ENCODE measurements around the gene TJP2.

The TJP2 gene

GRCh38 chr9:69252436-69252835 lies 78.4 kb downstream of the TJP2 start:
- no peak overlapping the region for H3K27ac ChIP-seq
- TF ChIP-seq ZFX (IDR thresholded peaks at IDR 0.05): no peak
- no peak for TF ChIP-seq CTCF (conservative IDR thresholded peaks at IDR 0.05)

GRCh38 chr9:69253057-69253456 lies 79.0 kb downstream of the TJP2 start:
- TF ChIP-seq ZFX (IDR thresholded peaks at IDR 0.05) (no peak), CTCF (conservative IDR thresholded peaks at IDR 0.05) (no peak)
- H3K27ac ChIP-seq: no peak overlapping the region

DNA sequence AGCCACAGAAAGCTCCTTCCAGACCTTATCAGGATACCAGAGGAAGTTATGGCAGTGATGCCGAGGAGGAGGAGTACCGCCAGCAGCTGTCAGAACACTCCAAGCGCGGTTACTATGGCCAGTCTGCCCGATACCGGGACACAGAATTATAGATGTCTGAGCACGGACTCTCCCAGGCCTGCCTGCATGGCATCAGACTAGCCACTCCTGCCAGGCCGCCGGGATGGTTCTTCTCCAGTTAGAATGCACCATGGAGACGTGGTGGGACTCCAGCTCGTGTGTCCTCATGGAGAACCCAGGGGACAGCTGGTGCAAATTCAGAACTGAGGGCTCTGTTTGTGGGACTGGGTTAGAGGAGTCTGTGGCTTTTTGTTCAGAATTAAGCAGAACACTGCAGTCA lies 80.1 kb downstream of the TJP2 start:
- no peak overlapping the region for H3K27ac ChIP-seq
- TF ChIP-seq ZFX (IDR thresholded peaks at IDR 0.05): no peak
- TF ChIP-seq CTCF (conservative IDR thresholded peaks at IDR 0.05): no peak

DNA sequence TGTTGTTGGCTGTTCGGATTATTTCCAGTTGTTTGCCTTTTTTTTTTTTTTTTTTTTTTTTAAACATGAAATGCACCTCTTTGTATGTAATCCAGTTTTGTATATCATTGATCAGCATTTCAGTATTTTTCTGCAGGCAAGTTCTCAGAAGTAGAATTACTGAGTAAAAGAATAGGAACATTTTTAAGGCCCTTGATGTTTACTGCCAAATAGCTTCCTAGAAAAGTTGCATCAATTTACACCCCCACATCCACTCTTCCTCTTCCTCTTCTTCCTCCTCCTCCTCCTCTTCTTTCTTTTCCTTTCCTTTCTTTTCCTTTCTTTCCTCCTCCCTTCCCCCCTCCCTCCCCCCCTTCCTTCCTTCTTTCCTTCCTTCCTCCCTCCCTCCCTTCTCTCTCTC lies 81.5 kb downstream of the TJP2 start:
- no peak for TF ChIP-seq CTCF (conservative IDR thresholded peaks at IDR 0.05)
- TF ChIP-seq ZFX (IDR thresholded peaks at IDR 0.05): no peak

GRCh38 chr9:69258551-69258950 lies 84.5 kb downstream of the TJP2 start:
- TF ChIP-seq ZFX (IDR thresholded peaks at IDR 0.05): no peak
- no peak for TF ChIP-seq CTCF (conservative IDR thresholded peaks at IDR 0.05)
- H3K27ac ChIP-seq: no peak overlapping the region

More for the DNA sequence above, 81.5 kb downstream of the TJP2 start:
- no peak overlapping the region for H3K27ac ChIP-seq

GRCh38 chr9:69260161-69260560 lies 86.1 kb downstream of the TJP2 start:
- TF ChIP-seq ZFX (IDR thresholded peaks at IDR 0.05) (no peak), CTCF (conservative IDR thresholded peaks at IDR 0.05) (no peak)
- no peak overlapping the region for H3K27ac ChIP-seq

GRCh38 chr9:69261636-69262035 lies 87.6 kb downstream of the TJP2 start:
- TF ChIP-seq CTCF (conservative IDR thresholded peaks at IDR 0.05) (no peak), ZFX (IDR thresholded peaks at IDR 0.05) (no peak)
- no peak overlapping the region for H3K27ac ChIP-seq
